Stimulated activated naive CD8-positive, alpha-beta T cell treated with anti-CD3 and anti-CD28 coated beads, Interleukin-15, amount 100 ng/mL, for 72 hours (primary cell): Measurements from ENCODE around the gene NMT1.

Source experiments
- ATAC-seq: fragments of 150-1000 bp; cut with Tn5 transposase; 2 replicates; pipeline ENCODE4 v1.10.0; 2021; ENCODE audit warnings: mild to moderate bottlenecking, moderate library complexity
- DNase-seq, 2 donors: peaks; one replicate each; pipeline ENCODE4 v3.0.0; 2021 to 2022
- H3K27ac Mint-ChIP-seq, 2 donors: one replicate each; pipeline ENCODE4 v1.8.0; 2022; ENCODE audit warnings: mild to moderate bottlenecking in 2 of 2, mixed read lengths in 2 of 2, moderate library complexity in 2 of 2
- H3K27me3 Mint-ChIP-seq: one replicate; pipeline ENCODE4 v1.8.0; 2022; ENCODE audit warnings: mixed read lengths
- H3K4me1 Mint-ChIP-seq: one replicate; pipeline ENCODE4 v1.8.0; 2022; ENCODE audit warnings: mild to moderate bottlenecking, mixed read lengths
- H3K4me3 Mint-ChIP-seq, 2 donors: one replicate each; pipeline ENCODE4 v1.8.0; 2022; ENCODE audit warnings: mild to moderate bottlenecking in 2 of 2, mixed read lengths in 2 of 2, moderate library complexity in 1 of 2
- H3K9me3 Mint-ChIP-seq, 2 donors: one replicate each; pipeline ENCODE4 v1.8.0; 2022; ENCODE audit warnings: mixed read lengths in 2 of 2

NMT1 gene

DNA sequence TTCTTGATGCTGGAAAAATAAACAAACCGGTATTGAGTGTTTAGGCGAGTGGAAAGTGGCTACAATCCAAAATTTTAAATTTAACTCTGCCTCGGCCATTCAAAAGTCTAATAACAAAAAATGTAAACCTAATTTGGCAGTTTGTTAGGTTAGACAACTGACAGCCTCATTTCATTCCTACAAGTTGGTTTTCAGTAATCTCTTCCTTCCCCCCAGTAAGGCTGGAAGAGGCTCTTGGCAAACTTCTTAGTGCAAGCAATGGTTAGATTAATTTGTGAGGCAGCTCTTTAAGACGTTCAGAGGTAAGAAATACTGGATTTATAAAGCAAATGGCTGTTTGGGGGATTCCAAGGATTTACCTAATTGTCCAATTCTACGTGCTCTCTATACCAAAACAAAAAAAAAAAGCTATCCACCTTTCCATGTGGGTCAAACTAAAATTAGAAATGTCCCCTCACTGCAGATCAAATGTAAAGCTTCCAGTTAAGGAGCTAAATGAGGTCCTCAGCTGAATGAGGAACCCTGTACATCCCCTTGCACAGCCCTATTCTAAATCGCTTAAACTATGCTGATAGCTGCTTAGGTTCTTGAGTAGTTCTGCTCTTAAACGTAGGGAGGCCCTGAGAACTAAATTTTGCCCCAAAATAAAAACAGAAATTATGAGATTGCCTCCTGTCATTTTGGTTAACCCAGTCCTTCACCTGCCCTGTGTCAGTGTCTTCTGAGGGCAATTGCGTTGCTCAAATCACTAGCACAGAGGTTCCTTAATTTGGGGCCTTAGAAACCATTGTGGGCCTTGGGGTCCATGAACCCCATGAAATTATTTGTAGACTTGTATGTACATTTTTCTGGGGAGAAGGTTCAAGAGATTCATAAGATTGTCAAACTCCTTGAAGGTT lies 90.0 kb downstream of the NMT1 start:
- Mint-ChIP-seq H3K27ac (peak overlapping the region; percentile 53 to 74), H3K4me3 (peak overlapping the region; percentile 77 to 90), H3K4me1 (peaks cover 47% of the 10 kb centered on the region), H3K9me3 (no peaks in the 10 kb centered on the region), H3K27me3 (no peaks in the 10 kb centered on the region)
- no peak for ATAC-seq
- DNase-seq: no peak

DNA sequence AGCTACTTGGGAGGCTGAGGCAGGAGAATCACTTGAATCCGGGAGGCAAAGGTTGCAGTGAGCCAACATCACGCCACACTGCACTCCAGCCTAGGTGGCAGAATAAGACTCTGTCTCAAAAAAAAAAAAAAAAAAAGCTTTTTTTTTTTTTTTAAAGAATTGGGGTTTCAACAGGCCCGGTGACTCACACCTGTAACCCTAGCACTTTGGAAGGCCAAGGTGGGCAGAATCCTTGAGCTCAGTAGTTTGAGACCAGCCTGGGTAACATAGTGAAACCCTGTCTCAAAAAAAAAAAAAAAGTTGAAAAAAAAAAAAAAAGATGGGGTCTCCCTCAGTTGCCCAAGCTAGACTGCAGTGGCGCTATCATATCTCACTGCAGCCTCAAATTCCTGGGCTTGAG lies 93.9 kb downstream of the NMT1 start:
- Mint-ChIP-seq H3K4me3 (no peak overlapping the region), H3K27ac (no peak overlapping the region), H3K27me3 (no peaks in the 10 kb centered on the region), H3K4me1 (peaks cover 52% of the 10 kb centered on the region), H3K9me3 (no peaks in the 10 kb centered on the region)
- ATAC-seq: no peak
- DNase-seq: no peak

DNA sequence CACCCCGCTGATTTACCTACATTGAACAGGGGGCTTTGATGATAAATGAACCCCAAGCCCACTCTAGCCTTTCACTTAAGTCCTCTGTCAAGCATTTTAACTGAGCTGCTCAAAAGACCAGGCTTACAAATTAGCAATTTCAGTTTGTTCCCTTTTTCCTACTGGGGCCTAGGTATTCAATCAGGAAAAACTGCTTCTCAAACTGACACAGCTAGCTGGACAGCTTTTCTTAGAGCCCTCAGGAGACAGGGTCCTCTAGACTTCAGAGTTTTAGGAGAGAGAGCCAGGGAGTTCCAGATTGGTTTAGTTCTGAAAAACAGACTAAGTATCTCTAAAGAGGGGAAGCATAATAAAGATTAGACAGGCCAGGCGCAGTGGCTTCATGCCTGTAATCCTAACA lies 94.4 kb downstream of the NMT1 start:
- ATAC-seq: no peak
- peaks cover 53% of the 10 kb centered on the region for H3K4me1 Mint-ChIP-seq
- no peak overlapping the region for H3K27ac Mint-ChIP-seq
- no peak overlapping the region for H3K4me3 Mint-ChIP-seq
- H3K9me3 Mint-ChIP-seq: no peaks in the 10 kb centered on the region
- H3K27me3 Mint-ChIP-seq: no peaks in the 10 kb centered on the region
- no peak for DNase-seq

DNA sequence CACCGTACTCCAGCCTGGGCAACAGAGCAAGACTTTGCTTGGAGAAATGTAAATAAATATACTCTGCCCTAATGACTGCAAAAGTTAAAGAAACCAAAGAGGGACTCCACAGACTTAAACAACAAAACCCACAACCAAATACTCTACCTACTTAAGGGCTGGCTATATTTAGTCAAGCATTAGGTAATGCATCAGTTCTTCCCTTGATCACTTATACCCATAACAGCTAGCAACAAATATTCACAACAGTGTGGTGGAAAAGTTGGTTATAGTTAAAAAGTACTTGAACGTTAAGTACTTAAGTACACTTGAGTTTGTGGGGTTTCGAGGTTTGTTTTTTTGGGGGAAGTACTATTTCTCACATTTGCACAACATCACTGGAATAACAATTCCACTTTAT lies 95.1 kb downstream of the NMT1 start:
- DNase-seq (no peak), ATAC-seq (no peak)
- H3K4me1 Mint-ChIP-seq: peaks cover 48% of the 10 kb centered on the region
- H3K27me3 Mint-ChIP-seq: no peaks in the 10 kb centered on the region
- no peak overlapping the region for H3K4me3 Mint-ChIP-seq
- no peak overlapping the region for H3K27ac Mint-ChIP-seq
- no peaks in the 10 kb centered on the region for H3K9me3 Mint-ChIP-seq
